Cardiac muscle cell (in vitro differentiated cells and primary cell): Measurements from ENCODE around the gene KLF6. TPM values are rescaled to one million over a fixed set of nuclear protein-coding genes. Genes with fewer than 3 reads are reported as not detected.

Source experiments
- DNase-seq, 2 donors: peaks; one replicate each; pipeline versions ENCODE4 v3.0.0 to v3.0.0-alpha.2; 2010 to 2017; ENCODE audit warnings: low read depth in 1 of 2, low spot score in 1 of 2
- H3K27ac ChIP-seq: fragments of 200-600 bp; sonication (generic); 2 replicates; pipeline ENCODE4 v1.5.1; 2016
- H3K27me3 ChIP-seq: fragments of 200-600 bp; sonication (generic); 2 replicates; pipeline ENCODE4 v1.6.0; 2016; ENCODE audit warnings: control low read depth
- H3K36me3 ChIP-seq: fragments of 200-600 bp; sonication (generic); 2 replicates; pipeline ENCODE4 v1.5.1; 2016; ENCODE audit warnings: control low read depth
- H3K4me1 ChIP-seq: fragments of 200-600 bp; sonication (generic); 2 replicates; pipeline ENCODE4 v1.8.1; 2017; ENCODE audit warnings: low read depth, mild to moderate bottlenecking, mixed run types
- H3K4me3 ChIP-seq: fragments of 200-600 bp; sonication (generic); 2 replicates; pipeline ENCODE4 v1.5.1; 2016; ENCODE audit warnings: mild to moderate bottlenecking
- H3K9me3 ChIP-seq: fragments of 200-600 bp; sonication (generic); 2 replicates; pipeline ENCODE4 v1.5.1; 2017; ENCODE audit warnings: low read depth, mild to moderate bottlenecking, control low read depth
- CTCF ChIP-seq: IDR thresholded peaks from 2 replicates; pipeline ENCODE4 v1.5.1; 2012; ENCODE audit warnings: low read depth, mild to moderate bottlenecking, low read length
- polyA plus RNA-seq: library from polyadenylated mRNA; unstranded; fragments of >200 nt; fragmentation: Nextera tagmentation; extraction: Ambion mirVana; gene quantifications from 2 replicates; pipeline ENCODE4 v1.2.1, GENCODE V29; 2016
- total RNA-seq: library from RNA; depleted of rRNA; stranded (reverse); fragments of >200 nt; gene quantifications from 2 replicates; pipeline ENCODE4 v1.2.3, GENCODE V29; 2016

The KLF6 gene
- total and polyA plus RNA-seq, 2 experiments from 2014 or later, result 8.4 to 40.3 TPM

- Histone ChIP-seq H3K27ac (no peak overlapping the region), H3K36me3 (no peaks in the 10 kb centered on the region), H3K4me3 (no peak overlapping the region), H3K9me3 (no peaks in the 10 kb centered on the region), H3K27me3 (peaks cover 76% of the 10 kb centered on the region), H3K4me1 (no peaks in the 10 kb centered on the region)
- no peak for DNase-seq
- no peak for TF ChIP-seq CTCF
Measured at GRCh38 chr10:3769556-3769955, 15.5 kb downstream of the KLF6 start.

GRCh38 chr10:3766046-3766756, 18.8 kb downstream of the KLF6 start:
- no peaks in the 10 kb centered on the region for H3K9me3 ChIP-seq
- no peak for DNase-seq
- no peaks in the 10 kb centered on the region for H3K4me1 ChIP-seq
- H3K27ac ChIP-seq, result no peak overlapping the region
- H3K27me3 ChIP-seq, result peaks cover 97% of the 10 kb centered on the region
- H3K36me3 ChIP-seq, result no peaks in the 10 kb centered on the region
- no peak overlapping the region for H3K4me3 ChIP-seq
- no peak for TF ChIP-seq CTCF

GRCh38 chr10:3765146-3765545, 19.9 kb downstream of the KLF6 start:
- no peak for DNase-seq
- no peaks in the 10 kb centered on the region for H3K9me3 ChIP-seq

GRCh38 chr10:3764626-3765112, 20.3 kb downstream of the KLF6 start:
- no peak overlapping the region for H3K4me3 ChIP-seq
- no peaks in the 10 kb centered on the region for H3K4me1 ChIP-seq
- no peak overlapping the region for H3K27ac ChIP-seq
- no peaks in the 10 kb centered on the region for H3K36me3 ChIP-seq
- H3K27me3 ChIP-seq, result peaks cover 100% of the 10 kb centered on the region
- TF ChIP-seq CTCF, result no peak
- no peak for DNase-seq
- H3K9me3 ChIP-seq, result no peaks in the 10 kb centered on the region

More at GRCh38 chr10:3765146-3765545, 19.9 kb downstream of the KLF6 start:
- Histone ChIP-seq H3K36me3 (no peaks in the 10 kb centered on the region), H3K27me3 (peaks cover 100% of the 10 kb centered on the region), H3K27ac (no peak overlapping the region), H3K4me3 (no peak overlapping the region), H3K4me1 (no peaks in the 10 kb centered on the region)
- no peak for TF ChIP-seq CTCF

- H3K27ac ChIP-seq, result no peak overlapping the region
- TF ChIP-seq CTCF, result no peak
- H3K27me3 ChIP-seq, result peaks cover 100% of the 10 kb centered on the region
- no peaks in the 10 kb centered on the region for H3K4me1 ChIP-seq
- H3K4me3 ChIP-seq, result no peak overlapping the region
- no peaks in the 10 kb centered on the region for H3K36me3 ChIP-seq
- no peaks in the 10 kb centered on the region for H3K9me3 ChIP-seq
- DNase-seq, result peak in 1 of 2 donors; percentile 54
Measured at GRCh38 chr10:3763852-3764625, 21.0 kb downstream of the KLF6 start.
